Endothelial cell of umbilical vein (primary cell): Measurements from ENCODE around the gene UPK3A. TPM values are rescaled to one million over a fixed set of nuclear protein-coding genes. Genes with fewer than 3 reads are reported as not detected.

Source experiments
- BruUV-seq: library from RNA; stranded (reverse); fragments of 400-500 nt; replicated peaks from 2 replicates; lab custom pipeline; 2021; lab: Mats Ljungman, UMichigan
- CTCF ChIA-PET: fragments of 300-600, 350-600 bp; sonication (Branson Sonifier 250); formaldehyde crosslinking; loops from one replicate; lab custom pipeline; 2021; ENCODE audit warnings: antibody characterized with exemption, inconsistent platforms; lab: Charles Lee
- POLR2A ChIA-PET: fragments of 300-600, 350-600 bp; sonication (Branson Sonifier 250); formaldehyde crosslinking; loops from one replicate; lab custom pipeline; 2021; ENCODE audit warnings: antibody characterized with exemption, inconsistent platforms; lab: Charles Lee
- DNase-seq: peaks from one replicate; pipeline ENCODE4 v3.0.0-alpha.2; 2011; ENCODE audit warnings: low read depth, low spot score
- FAIRE-seq: peaks from 2 replicates; lab custom pipeline; 2011; peaks lifted over from hg19 to GRCh38; lab: Jason Lieb, UNC
- H2AFZ ChIP-seq: 2 replicates; pipeline ENCODE4 v1.6.0; 2012; ENCODE audit warnings: low read depth, low read length, control low read depth, inconsistent platforms
- H3K27ac ChIP-seq: 2 replicates; pipeline ENCODE4 v1.5.1; 2011; ENCODE audit warnings: low read depth, mild to moderate bottlenecking, control low read depth, low read length, moderate library complexity; ENCODE audit not compliant: insufficient read depth
- H3K27me3 ChIP-seq, 2 experiments: 2 replicates each; pipeline versions ENCODE4 v1.6.0 to v1.6.1; 2011; ENCODE audit warnings: low read length in 2 of 2, mixed read lengths in 1 of 2; ENCODE audit not compliant: control insufficient read depth in 2 of 2, insufficient read depth in 2 of 2
- H3K36me3 ChIP-seq, 2 experiments: 2 replicates in 1 of 2; 3 replicates in 1 of 2; pipeline ENCODE4 v1.5.1; 2011; ENCODE audit warnings: low read length in 2 of 2, mild to moderate bottlenecking in 1 of 2, moderate library complexity in 1 of 2; ENCODE audit not compliant: control insufficient read depth in 2 of 2, insufficient read depth in 2 of 2; ENCODE audit errors: extremely low read depth in 1 of 2
- H3K4me1 ChIP-seq: 3 replicates; pipeline ENCODE4 v1.5.1; 2011; ENCODE audit warnings: mild to moderate bottlenecking, low read length; ENCODE audit not compliant: control insufficient read depth, insufficient read depth; ENCODE audit errors: extremely low read depth
- H3K4me2 ChIP-seq: 2 replicates; pipeline ENCODE4 v1.6.1; 2011; ENCODE audit warnings: low read length, control low read depth, mixed read lengths; ENCODE audit not compliant: insufficient read depth
- H3K4me3 ChIP-seq, 3 experiments: fragments of 200-600 bp in 1 of 3; sonication (generic), shearing (Covaris generic) in 1 of 3; replicated peaks in 1 of 3; 2 replicates each; pipeline ENCODE4 v1.5.1; 2011 to 2016; ENCODE audit warnings: control low read depth in 3 of 3, low read length in 3 of 3, mild to moderate bottlenecking in 2 of 3, inconsistent platforms in 1 of 3, low read depth in 1 of 3, moderate library complexity in 1 of 3; ENCODE audit not compliant: insufficient read depth in 1 of 3
- H3K79me2 ChIP-seq: 2 replicates; pipeline ENCODE4 v1.6.0; 2012; ENCODE audit warnings: low read length, inconsistent platforms; ENCODE audit not compliant: control insufficient read depth, insufficient read depth
- H3K9ac ChIP-seq: replicated peaks from 2 replicates; pipeline ENCODE3; 2011; ENCODE audit warnings: low read length, control low read depth; ENCODE audit not compliant: insufficient read depth; ENCODE audit errors: extremely low read depth
- H3K9me1 ChIP-seq: replicated peaks from 3 replicates; pipeline ENCODE4 v1.6.0; 2011; ENCODE audit warnings: mild to moderate bottlenecking, low read length; ENCODE audit not compliant: control insufficient read depth, insufficient read depth; ENCODE audit errors: extremely low read depth
- H3K9me3 ChIP-seq: replicated peaks from 2 replicates; pipeline ENCODE4 v1.5.1; 2012; ENCODE audit warnings: low read length, inconsistent platforms; ENCODE audit not compliant: control insufficient read depth, insufficient read depth
- H4K20me1 ChIP-seq: replicated peaks from 2 replicates; pipeline ENCODE3; 2011; ENCODE audit warnings: mild to moderate bottlenecking, low read length; ENCODE audit not compliant: control insufficient read depth, insufficient read depth; ENCODE audit errors: extremely low read depth
- EZH2 ChIP-seq: IDR thresholded peaks from 2 replicates; pipeline ENCODE4 v1.6.1; 2012; ENCODE audit warnings: borderline replicate concordance, low read depth, mild to moderate bottlenecking, moderate library complexity, low read length, inconsistent platforms; ENCODE audit not compliant: severe bottlenecking
- FOS ChIP-seq: IDR thresholded peaks from 2 replicates; pipeline ENCODE4 v1.6.1; 2011; ENCODE audit warnings: mild to moderate bottlenecking, low read length, moderate library complexity, borderline replicate concordance; ENCODE audit not compliant: insufficient read depth
- GATA2 ChIP-seq: IDR thresholded peaks from 2 replicates; pipeline ENCODE4 v1.7.0; 2011; ENCODE audit warnings: low read depth, mild to moderate bottlenecking, moderate library complexity, mixed read lengths, low read length; ENCODE audit not compliant: insufficient read length, insufficient read depth
- JUN ChIP-seq: IDR thresholded peaks from 2 replicates; pipeline ENCODE4 v1.6.1; 2011; ENCODE audit warnings: borderline replicate concordance, low read depth; ENCODE audit not compliant: insufficient read length, insufficient read depth
- MYC ChIP-seq: IDR thresholded peaks from one replicate; pipeline ENCODE4 v1.6.1; 2011; ENCODE audit warnings: mild to moderate bottlenecking, low read depth, low read length
- POLR2A ChIP-seq: IDR thresholded peaks from 2 replicates; pipeline ENCODE4 v1.6.1; 2012; ENCODE audit warnings: low read depth, mild to moderate bottlenecking, control low read depth, low read length
- POLR2AphosphoS5 ChIP-seq: IDR thresholded peaks from 2 replicates; pipeline ENCODE4 v1.6.1; 2012; ENCODE audit warnings: low read depth, mild to moderate bottlenecking, control low read depth, low read length, moderate library complexity; ENCODE audit not compliant: insufficient read depth
- dilution Hi-C: fragments of 300-500 bp; cut with MboI; formaldehyde crosslinking; loops from one replicate; pipeline ENCODE4 v1.15.0; 2019; ENCODE audit warnings: low sequenced_read_pairs; ENCODE audit not compliant: extremely low pct_ligation_motif_present
- intact Hi-C: fragments of 100-400 bp; cut with micrococcal nuclease; formaldehyde crosslinking; loops from one replicate; pipeline ENCODE4 v1.10.0; 2022
- polyA plus RNA-seq, 4 experiments: library from polyadenylated mRNA; depleted of rRNA in 3 of 4; stranded (reverse) in 3 of 4; unstranded in 1 of 4; fragments of >200 nt; gene quantifications; 2 replicates each; pipeline versions ENCODE4 v1.2.1 to v1.2.3, GENCODE V29; 2011 to 2012; ENCODE audit warnings: missing spikeins in 1 of 4
- total RNA-seq: library from RNA; stranded (reverse); gene quantifications from 2 replicates; pipeline ENCODE4 v1.2.3, GENCODE V29; 2021
- TF ChIP-seq, protein P1 (sequence below), 2 donors: IDR thresholded peaks; 1 replicate in 1 of 2; 2 replicates in 1 of 2; pipeline ENCODE4 v1.5.1; 2011; ENCODE audit warnings: low read length in 2 of 2, mild to moderate bottlenecking in 2 of 2, moderate library complexity in 2 of 2, control low read depth in 1 of 2, inconsistent platforms in 1 of 2, low read depth in 1 of 2; ENCODE audit not compliant: insufficient read depth in 1 of 2; ENCODE audit errors: extremely low read depth in 1 of 2
- TF ChIP-seq, protein P2 (sequence below): IDR thresholded peaks from 2 replicates; pipeline ENCODE4 v1.6.1; 2011; ENCODE audit not compliant: insufficient read depth, insufficient read length

Gene UPK3A
- total and polyA plus RNA-seq, 2 donors (not counting 3 experiments of a cell fraction or from before 2014, with no cell fraction given) = not detected

DNA sequence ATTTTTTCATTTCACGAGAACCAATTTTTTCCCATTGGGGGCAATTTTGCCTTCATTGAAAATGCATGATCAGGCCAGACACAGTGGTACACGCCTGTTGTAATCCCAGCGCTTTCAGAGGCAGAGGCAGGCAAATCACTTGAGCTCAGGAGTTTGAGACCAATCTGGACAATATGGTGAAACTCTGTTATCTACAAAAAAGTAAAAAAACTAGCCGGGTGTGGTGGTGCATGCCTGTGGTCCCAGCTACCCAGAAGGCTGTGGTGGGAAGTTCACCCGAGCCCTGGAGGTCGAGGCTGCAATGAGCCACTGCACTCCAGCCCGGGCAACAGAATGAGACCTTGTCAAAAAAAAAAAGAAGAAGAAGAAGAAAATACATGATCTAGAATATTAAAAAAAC lies 19.2 kb upstream of the UPK3A start:
- DNase-seq = no peak
- dilution Hi-C loops = no loop called here
- POLR2A ChIA-PET = no interaction called here

More for the DNA sequence above, 19.2 kb upstream of the UPK3A start:
- Histone ChIP-seq H3K27me3 (peaks cover 2 to 15% of the 10 kb centered on the region in 2 experiments), H3K4me1 (peaks cover 6% of the 10 kb centered on the region), H3K4me2 (no peak overlapping the region), H3K36me3 (no peaks in the 10 kb centered on the region), H3K9ac (no peak overlapping the region), H3K4me3 (no peak overlapping the region), H3K79me2 (no peaks in the 10 kb centered on the region), H3K27ac (no peak overlapping the region), H4K20me1 (no peaks in the 10 kb centered on the region), H2AFZ (no peak overlapping the region), H3K9me1 (no peaks in the 10 kb centered on the region), H3K9me3 (no peaks in the 10 kb centered on the region)
- no peak for FAIRE-seq
- no TSS peak for BruUV-seq
- TF ChIP-seq, protein P1, sequence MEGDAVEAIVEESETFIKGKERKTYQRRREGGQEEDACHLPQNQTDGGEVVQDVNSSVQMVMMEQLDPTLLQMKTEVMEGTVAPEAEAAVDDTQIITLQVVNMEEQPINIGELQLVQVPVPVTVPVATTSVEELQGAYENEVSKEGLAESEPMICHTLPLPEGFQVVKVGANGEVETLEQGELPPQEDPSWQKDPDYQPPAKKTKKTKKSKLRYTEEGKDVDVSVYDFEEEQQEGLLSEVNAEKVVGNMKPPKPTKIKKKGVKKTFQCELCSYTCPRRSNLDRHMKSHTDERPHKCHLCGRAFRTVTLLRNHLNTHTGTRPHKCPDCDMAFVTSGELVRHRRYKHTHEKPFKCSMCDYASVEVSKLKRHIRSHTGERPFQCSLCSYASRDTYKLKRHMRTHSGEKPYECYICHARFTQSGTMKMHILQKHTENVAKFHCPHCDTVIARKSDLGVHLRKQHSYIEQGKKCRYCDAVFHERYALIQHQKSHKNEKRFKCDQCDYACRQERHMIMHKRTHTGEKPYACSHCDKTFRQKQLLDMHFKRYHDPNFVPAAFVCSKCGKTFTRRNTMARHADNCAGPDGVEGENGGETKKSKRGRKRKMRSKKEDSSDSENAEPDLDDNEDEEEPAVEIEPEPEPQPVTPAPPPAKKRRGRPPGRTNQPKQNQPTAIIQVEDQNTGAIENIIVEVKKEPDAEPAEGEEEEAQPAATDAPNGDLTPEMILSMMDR (IDR thresholded peaks at IDR 0.05; ENCODE audit: extremely low read depth in 1 of 2, insufficient read depth in 1 of 2, low read depth in 1 of 2, low read length in 2 of 2) = no peak
- TF ChIP-seq FOS (no peak), EZH2 (no peak), JUN (no peak), GATA2 (no peak), MYC (no peak), POLR2A (no peak), POLR2AphosphoS5 (no peak)
- TF ChIP-seq, protein P2, sequence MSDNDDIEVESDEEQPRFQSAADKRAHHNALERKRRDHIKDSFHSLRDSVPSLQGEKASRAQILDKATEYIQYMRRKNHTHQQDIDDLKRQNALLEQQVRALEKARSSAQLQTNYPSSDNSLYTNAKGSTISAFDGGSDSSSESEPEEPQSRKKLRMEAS = no peak
- CTCF ChIA-PET = interaction anchor here (1.2 kb wide), 1 partner anchor 20 kb away, joined by 3 read pairs; no protein-coding TSS in a partner anchor
- intact Hi-C loops = loop anchor here (5.0 kb wide), 1 partner anchor 52 kb away; no protein-coding TSS in a partner anchor
